ENCODE measurements around the gene GSTCD.

DNA sequence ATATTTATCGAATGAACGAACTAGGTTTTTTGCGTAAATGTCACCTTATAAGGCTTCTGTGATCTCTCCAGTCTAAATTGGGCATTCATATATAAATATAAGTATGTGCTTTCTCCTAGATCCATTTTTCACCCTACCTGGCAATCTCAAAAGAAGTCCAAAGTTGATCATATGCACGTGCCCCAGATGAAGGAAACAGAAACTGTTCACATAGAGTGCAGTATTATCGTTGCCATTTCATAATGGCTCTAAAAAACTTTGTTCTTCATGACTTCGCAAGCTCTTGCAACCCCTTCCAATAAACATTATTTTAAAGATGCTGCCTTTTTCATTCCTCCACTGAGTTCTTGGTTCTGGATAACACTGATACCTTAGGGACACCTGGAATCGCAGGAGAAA, 803 bp upstream of the GSTCD start:
- TF ChIP-seq, protein P1, sequence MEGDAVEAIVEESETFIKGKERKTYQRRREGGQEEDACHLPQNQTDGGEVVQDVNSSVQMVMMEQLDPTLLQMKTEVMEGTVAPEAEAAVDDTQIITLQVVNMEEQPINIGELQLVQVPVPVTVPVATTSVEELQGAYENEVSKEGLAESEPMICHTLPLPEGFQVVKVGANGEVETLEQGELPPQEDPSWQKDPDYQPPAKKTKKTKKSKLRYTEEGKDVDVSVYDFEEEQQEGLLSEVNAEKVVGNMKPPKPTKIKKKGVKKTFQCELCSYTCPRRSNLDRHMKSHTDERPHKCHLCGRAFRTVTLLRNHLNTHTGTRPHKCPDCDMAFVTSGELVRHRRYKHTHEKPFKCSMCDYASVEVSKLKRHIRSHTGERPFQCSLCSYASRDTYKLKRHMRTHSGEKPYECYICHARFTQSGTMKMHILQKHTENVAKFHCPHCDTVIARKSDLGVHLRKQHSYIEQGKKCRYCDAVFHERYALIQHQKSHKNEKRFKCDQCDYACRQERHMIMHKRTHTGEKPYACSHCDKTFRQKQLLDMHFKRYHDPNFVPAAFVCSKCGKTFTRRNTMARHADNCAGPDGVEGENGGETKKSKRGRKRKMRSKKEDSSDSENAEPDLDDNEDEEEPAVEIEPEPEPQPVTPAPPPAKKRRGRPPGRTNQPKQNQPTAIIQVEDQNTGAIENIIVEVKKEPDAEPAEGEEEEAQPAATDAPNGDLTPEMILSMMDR (IDR thresholded peaks at IDR 0.05): no peak
- TF ChIP-seq SIN3A (IDR thresholded peaks at IDR 0.05; ENCODE audit: borderline replicate concordance, insufficient read depth, low read depth, low read length): no peak
- no peak for TF ChIP-seq POLR2AphosphoS5 (IDR thresholded peaks at IDR 0.05; ENCODE audit: low read depth, low read length)
- TF ChIP-seq TCF7L2 (IDR thresholded peaks at IDR 0.05; ENCODE audit: low read depth, low read length): no peak

All from Panc1 (cell line).